ENCODE measurements around the gene HMGXB4. TPM values are rescaled to one million over a fixed set of nuclear protein-coding genes. Genes with fewer than 3 reads are reported as not detected.

Gene HMGXB4
- total RNA-seq, 1 experiment from 2014 or later, result 27.2 TPM

DNA sequence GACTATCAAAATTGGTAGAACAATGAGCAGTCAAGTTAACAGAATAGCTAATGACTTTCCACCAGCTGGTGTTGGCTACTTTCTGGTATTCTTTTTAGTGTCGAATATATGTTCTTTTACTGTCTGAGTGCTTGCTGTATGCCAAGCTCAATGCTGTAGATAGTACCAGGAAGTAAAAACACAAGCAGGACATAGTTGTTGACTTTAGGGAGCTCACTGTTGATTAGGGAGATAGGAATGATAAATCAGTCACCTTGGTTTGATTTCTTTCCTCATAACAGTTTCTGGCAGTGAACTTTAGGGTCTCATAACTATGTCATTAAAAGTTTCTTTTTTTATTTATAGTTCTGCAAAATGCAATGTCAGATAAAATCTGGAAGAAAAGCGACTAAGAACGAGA lies 9.0 kb downstream of the HMGXB4 start:
- Mint-ChIP-seq H3K36me3 (ENCODE audit: insufficient read depth, unreplicated experiment) (peaks cover 93% of the 10 kb centered on the region), H3K4me3 (ENCODE audit: unreplicated experiment) (no peak overlapping the region), H3K4me1 (ENCODE audit: insufficient read depth, unreplicated experiment) (peaks cover 5% of the 10 kb centered on the region), H3K9me3 (ENCODE audit: unreplicated experiment) (no peaks in the 10 kb centered on the region), H3K27me3 (ENCODE audit: insufficient read depth, unreplicated experiment) (no peaks in the 10 kb centered on the region), H3K27ac (ENCODE audit: low read depth, unreplicated experiment) (no peak overlapping the region)
- ChIA-PET POLR2A (interaction anchor here (1.4 kb wide), 1 partner anchor 9 kb away, joined by 6 read pairs; the partner anchor contains the start of gene HMGXB4), CTCF (no interaction called here)
- intact Hi-C loops (cut with micrococcal nuclease), result no loop called here
- DNase-seq (ENCODE audit: unreplicated experiment), result no peak
- TF ChIP-seq, protein P1, sequence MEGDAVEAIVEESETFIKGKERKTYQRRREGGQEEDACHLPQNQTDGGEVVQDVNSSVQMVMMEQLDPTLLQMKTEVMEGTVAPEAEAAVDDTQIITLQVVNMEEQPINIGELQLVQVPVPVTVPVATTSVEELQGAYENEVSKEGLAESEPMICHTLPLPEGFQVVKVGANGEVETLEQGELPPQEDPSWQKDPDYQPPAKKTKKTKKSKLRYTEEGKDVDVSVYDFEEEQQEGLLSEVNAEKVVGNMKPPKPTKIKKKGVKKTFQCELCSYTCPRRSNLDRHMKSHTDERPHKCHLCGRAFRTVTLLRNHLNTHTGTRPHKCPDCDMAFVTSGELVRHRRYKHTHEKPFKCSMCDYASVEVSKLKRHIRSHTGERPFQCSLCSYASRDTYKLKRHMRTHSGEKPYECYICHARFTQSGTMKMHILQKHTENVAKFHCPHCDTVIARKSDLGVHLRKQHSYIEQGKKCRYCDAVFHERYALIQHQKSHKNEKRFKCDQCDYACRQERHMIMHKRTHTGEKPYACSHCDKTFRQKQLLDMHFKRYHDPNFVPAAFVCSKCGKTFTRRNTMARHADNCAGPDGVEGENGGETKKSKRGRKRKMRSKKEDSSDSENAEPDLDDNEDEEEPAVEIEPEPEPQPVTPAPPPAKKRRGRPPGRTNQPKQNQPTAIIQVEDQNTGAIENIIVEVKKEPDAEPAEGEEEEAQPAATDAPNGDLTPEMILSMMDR (IDR thresholded peaks at IDR 0.05; ENCODE audit: unreplicated experiment), result no peak
- no TSS peak for BruUV-seq (replicated peaks)

DNA sequence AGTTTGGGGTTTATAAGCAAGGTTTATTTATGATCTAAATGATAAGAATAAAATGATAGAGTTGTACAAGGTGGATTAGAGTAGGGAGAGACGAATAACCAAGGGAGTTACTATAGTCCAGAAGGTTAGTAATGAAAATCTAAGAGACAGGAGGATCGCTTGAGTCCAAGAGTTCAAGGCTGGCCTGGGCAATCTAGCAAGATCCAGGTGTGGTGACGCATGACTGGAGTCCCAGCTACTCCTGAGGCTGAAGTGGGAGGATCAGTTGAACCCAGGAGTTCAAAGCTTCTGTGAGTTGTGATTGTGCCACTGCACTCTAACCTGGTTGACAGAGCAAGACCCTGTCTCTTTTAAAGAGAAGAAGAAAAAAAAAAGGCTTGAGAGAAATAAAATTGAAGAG lies 12.3 kb downstream of the HMGXB4 start:
- no TSS peak for BruUV-seq (replicated peaks)
- Mint-ChIP-seq H3K27ac (ENCODE audit: low read depth, unreplicated experiment) (no peak overlapping the region), H3K36me3 (ENCODE audit: insufficient read depth, unreplicated experiment) (peaks cover 83% of the 10 kb centered on the region), H3K9me3 (ENCODE audit: unreplicated experiment) (no peaks in the 10 kb centered on the region), H3K27me3 (ENCODE audit: insufficient read depth, unreplicated experiment) (no peaks in the 10 kb centered on the region), H3K4me3 (ENCODE audit: unreplicated experiment) (no peak overlapping the region), H3K4me1 (ENCODE audit: insufficient read depth, unreplicated experiment) (peaks cover 8% of the 10 kb centered on the region)
- CTCF ChIA-PET, result no interaction called here
- intact Hi-C loops (cut with micrococcal nuclease), result no loop called here
- TF ChIP-seq, protein P1 (IDR thresholded peaks at IDR 0.05; ENCODE audit: unreplicated experiment), result no peak
- DNase-seq (ENCODE audit: unreplicated experiment), result no peak
- POLR2A ChIA-PET, result interaction anchor here (1.2 to 1.9 kb wide), 3 partner anchors 11 to 30 kb away, joined by 4 to 6 read pairs (median 5); partner anchors contain the start of genes HMGXB4 and TOM1

GRCh38 chr22:35274154-35274871 lies 17.0 kb downstream of the HMGXB4 start:
- H3K27ac Mint-ChIP-seq (ENCODE audit: low read depth, unreplicated experiment), result no peak overlapping the region
- H3K9me3 Mint-ChIP-seq (ENCODE audit: unreplicated experiment), result no peaks in the 10 kb centered on the region
- BruUV-seq (replicated peaks), result no TSS peak
- ChIA-PET CTCF (no interaction called here), POLR2A (interaction anchor here (0.6 to 1.2 kb wide), 2 partner anchors 16 to 17 kb away, joined by 3 read pairs; no protein-coding TSS in a partner anchor)
- H3K4me3 Mint-ChIP-seq (ENCODE audit: unreplicated experiment), result no peak overlapping the region
- H3K27me3 Mint-ChIP-seq (ENCODE audit: insufficient read depth, unreplicated experiment), result no peaks in the 10 kb centered on the region
- intact Hi-C loops (cut with micrococcal nuclease), result no loop called here
- no peak for DNase-seq (ENCODE audit: unreplicated experiment)
- peaks cover 58% of the 10 kb centered on the region for H3K36me3 Mint-ChIP-seq (ENCODE audit: insufficient read depth, unreplicated experiment)
- H3K4me1 Mint-ChIP-seq (ENCODE audit: insufficient read depth, unreplicated experiment), result peaks cover 7% of the 10 kb centered on the region
- TF ChIP-seq, protein P1 (IDR thresholded peaks at IDR 0.05; ENCODE audit: unreplicated experiment), result no peak

- intact Hi-C loops (cut with micrococcal nuclease), result no loop called here
These were observed 18.3 kb downstream of the HMGXB4 start for GRCh38 chr22:35275580-35275979.

More at GRCh38 chr22:35275580-35275979, 18.3 kb downstream of the HMGXB4 start:
- Mint-ChIP-seq H3K4me3 (ENCODE audit: unreplicated experiment) (no peak overlapping the region), H3K27me3 (ENCODE audit: insufficient read depth, unreplicated experiment) (no peaks in the 10 kb centered on the region), H3K4me1 (ENCODE audit: insufficient read depth, unreplicated experiment) (peaks cover 16% of the 10 kb centered on the region), H3K36me3 (ENCODE audit: insufficient read depth, unreplicated experiment) (peaks cover 57% of the 10 kb centered on the region), H3K27ac (ENCODE audit: low read depth, unreplicated experiment) (no peak overlapping the region), H3K9me3 (ENCODE audit: unreplicated experiment) (no peaks in the 10 kb centered on the region)
- TF ChIP-seq, protein P1 (IDR thresholded peaks at IDR 0.05; ENCODE audit: unreplicated experiment), result no peak
- no TSS peak for BruUV-seq (replicated peaks)
- no peak for DNase-seq (ENCODE audit: unreplicated experiment)
- POLR2A ChIA-PET, result no interaction called here
- CTCF ChIA-PET, result no interaction called here

Data from MCF 10A (cell line).